Loucy (cell line): ENCODE data around the gene FHAD1.

Experiments
- H2AFZ ChIP-seq: fragments of 200-600 bp; sonication (generic); 2 replicates; pipeline ENCODE4 v1.6.0; 2016; ENCODE audit warnings: antibody characterized with exemption, mild to moderate bottlenecking, low read length, moderate library complexity
- H3F3A ChIP-seq: fragments of 200-600 bp; 2 replicates; pipeline ENCODE4 v1.6.0; 2016; ENCODE audit warnings: antibody characterized with exemption, low read depth, mild to moderate bottlenecking
- H3K27me3 ChIP-seq: fragments of 200-600 bp; sonication (generic); 2 replicates; pipeline ENCODE4 v1.6.1; 2014; ENCODE audit warnings: low read length, mild to moderate bottlenecking; ENCODE audit not compliant: insufficient read depth, poor library complexity, severe bottlenecking
- H3K36me3 ChIP-seq: fragments of 200-600 bp; sonication (generic); 2 replicates; pipeline ENCODE4 v1.6.1; 2016; ENCODE audit warnings: low read length; ENCODE audit not compliant: insufficient read depth
- H3K4me1 ChIP-seq: fragments of 200-600 bp; sonication (generic); 2 replicates; pipeline ENCODE4 v1.5.1; 2014; ENCODE audit warnings: low read length, mild to moderate bottlenecking; ENCODE audit not compliant: insufficient read depth, poor library complexity, severe bottlenecking
- H3K4me2 ChIP-seq: fragments of 200-600 bp; sonication (generic); 2 replicates; pipeline ENCODE4 v1.6.0; 2014; ENCODE audit warnings: antibody characterized with exemption, low read length, low read depth, mild to moderate bottlenecking; ENCODE audit not compliant: poor library complexity, severe bottlenecking
- H3K4me3 ChIP-seq: fragments of 200-600 bp; sonication (generic); 2 replicates; pipeline ENCODE4 v1.5.1; 2014; ENCODE audit warnings: low read length, mild to moderate bottlenecking, mixed read lengths; ENCODE audit not compliant: poor library complexity, severe bottlenecking
- H3K79me2 ChIP-seq: fragments of 200-600 bp; sonication (generic); 2 replicates; pipeline ENCODE4 v1.6.1; 2014; ENCODE audit warnings: low read length; ENCODE audit not compliant: insufficient read depth
- H3K9ac ChIP-seq: fragments of 200-600 bp; sonication (generic); 2 replicates; pipeline ENCODE4 v1.6.0; 2014; ENCODE audit warnings: mild to moderate bottlenecking, low read depth, low read length, moderate library complexity; ENCODE audit not compliant: poor library complexity, severe bottlenecking
- H3K9me2 ChIP-seq: fragments of 200-600 bp; sonication (generic); replicated peaks from 2 replicates; pipeline ENCODE4 v1.6.1; 2016; ENCODE audit warnings: low read depth, low read length, mixed read lengths
- H3K9me3 ChIP-seq: fragments of 200-600 bp; sonication (generic); 2 replicates; pipeline ENCODE4 v1.6.1; 2014; ENCODE audit warnings: mild to moderate bottlenecking, antibody characterized with exemption, low read length, low read depth; ENCODE audit not compliant: insufficient read depth
- H4K20me1 ChIP-seq: fragments of 200-600 bp; sonication (generic); 2 replicates; pipeline ENCODE4 v1.6.0; 2014; ENCODE audit warnings: antibody characterized with exemption, low read length, mild to moderate bottlenecking; ENCODE audit not compliant: insufficient read depth, poor library complexity, severe bottlenecking
- CTCF ChIP-seq: fragments of 200-600 bp; sonication (generic); conservative IDR thresholded peaks from 2 replicates; pipeline ENCODE4 v1.5.1; 2014; ENCODE audit warnings: mild to moderate bottlenecking, antibody characterized with exemption, low read length
- EZH2phosphoT487 ChIP-seq: fragments of 200-600 bp; IDR thresholded peaks from 2 replicates; pipeline ENCODE4 v1.6.1; 2018; ENCODE audit warnings: antibody characterized with exemption, mild to moderate bottlenecking, moderate library complexity, borderline replicate concordance

FHAD1 gene

DNA sequence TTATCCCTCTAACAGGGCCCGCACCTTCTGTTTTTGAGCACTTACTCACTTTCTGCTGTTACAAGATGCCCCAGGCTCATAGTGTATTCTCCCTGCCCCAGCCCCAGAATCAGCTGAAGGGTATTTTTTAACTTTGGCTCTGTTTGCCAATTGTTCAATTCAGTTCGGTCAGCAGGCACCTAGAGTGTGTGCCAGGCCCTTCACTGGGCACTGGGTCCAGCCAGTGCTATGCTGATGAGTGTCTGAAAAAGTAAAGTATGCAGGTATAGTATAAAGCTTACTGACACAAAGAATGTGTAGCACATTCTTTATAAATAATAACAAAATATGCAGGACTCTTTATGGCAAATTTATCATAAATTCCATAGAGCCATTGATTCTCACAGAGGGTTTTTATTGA lies 35.0 kb downstream of the FHAD1 start:
- H3K9ac ChIP-seq = no peak overlapping the region
- no peaks in the 10 kb centered on the region for H3K4me1 ChIP-seq
- H2AFZ ChIP-seq = no peak overlapping the region
- no peaks in the 10 kb centered on the region for H3F3A ChIP-seq
- H3K4me3 ChIP-seq = no peak overlapping the region
- no peak overlapping the region for H3K4me2 ChIP-seq
- no peaks in the 10 kb centered on the region for H3K79me2 ChIP-seq
- H3K27me3 ChIP-seq = no peaks in the 10 kb centered on the region
- no peaks in the 10 kb centered on the region for H3K36me3 ChIP-seq
- H3K9me3 ChIP-seq = no peaks in the 10 kb centered on the region
- TF ChIP-seq EZH2phosphoT487 = no peak
- no peak for TF ChIP-seq CTCF
- no peaks in the 10 kb centered on the region for H3K9me2 ChIP-seq
- no peaks in the 10 kb centered on the region for H4K20me1 ChIP-seq

- no peaks in the 10 kb centered on the region for H3K79me2 ChIP-seq
- no peaks in the 10 kb centered on the region for H3K9me3 ChIP-seq
- H4K20me1 ChIP-seq = no peaks in the 10 kb centered on the region
- no peak overlapping the region for H3K9ac ChIP-seq
- H3K9me2 ChIP-seq = no peaks in the 10 kb centered on the region
- no peak overlapping the region for H3K4me3 ChIP-seq
- TF ChIP-seq CTCF = no peak
- no peak for TF ChIP-seq EZH2phosphoT487
- H3K4me1 ChIP-seq = no peaks in the 10 kb centered on the region
- no peak overlapping the region for H2AFZ ChIP-seq
- no peaks in the 10 kb centered on the region for H3K36me3 ChIP-seq
- no peak overlapping the region for H3K4me2 ChIP-seq
- H3K27me3 ChIP-seq = no peaks in the 10 kb centered on the region
- H3F3A ChIP-seq = no peaks in the 10 kb centered on the region
These were observed 35.9 kb downstream of the FHAD1 start for GRCh38 chr1:15282810-15283474.

DNA sequence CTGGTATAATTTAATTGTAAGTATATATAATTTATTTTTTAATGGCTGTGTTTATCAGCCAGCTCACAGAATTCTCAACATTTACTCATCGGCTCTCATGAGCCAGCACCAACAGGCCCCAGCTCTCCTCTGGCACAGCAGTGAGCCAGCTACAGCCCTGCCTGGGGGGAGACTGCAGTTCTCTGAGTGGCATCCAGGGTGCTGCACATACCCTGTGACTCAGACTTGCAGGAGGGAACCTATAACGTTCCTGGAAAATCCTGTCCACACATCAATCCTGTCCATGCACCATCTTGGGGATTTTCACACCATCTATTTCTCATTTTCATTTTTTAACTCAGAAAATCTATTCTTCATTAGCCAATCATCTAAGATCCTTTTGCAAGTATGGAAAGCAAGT lies 36.5 kb downstream of the FHAD1 start:
- no peak overlapping the region for H3K4me2 ChIP-seq
- no peaks in the 10 kb centered on the region for H3K27me3 ChIP-seq
- H3K4me1 ChIP-seq = no peaks in the 10 kb centered on the region
- H3F3A ChIP-seq = no peaks in the 10 kb centered on the region
- no peak for TF ChIP-seq CTCF
- TF ChIP-seq EZH2phosphoT487 = no peak
- H3K79me2 ChIP-seq = no peaks in the 10 kb centered on the region
- no peak overlapping the region for H3K4me3 ChIP-seq
- no peak overlapping the region for H3K9ac ChIP-seq
- no peaks in the 10 kb centered on the region for H3K9me3 ChIP-seq
- H4K20me1 ChIP-seq = no peaks in the 10 kb centered on the region
- H2AFZ ChIP-seq = no peak overlapping the region
- no peaks in the 10 kb centered on the region for H3K9me2 ChIP-seq
- no peaks in the 10 kb centered on the region for H3K36me3 ChIP-seq
